Right cardiac atrium (tissue), 5 donors: ENCODE data around the gene ANXA2. TPM values are rescaled to one million over a fixed set of nuclear protein-coding genes. Genes with fewer than 3 reads are reported as not detected.
"Not testable (repeated sequence)": the region's sequence is repeated elsewhere in the genome, so short reads cannot be mapped to it uniquely, and the experiment has no call there.

ENCODE experiments used
- ATAC-seq, 2 donors: fragments of 200-7000 bp; cut with Tn5 transposase; one replicate each; pipeline versions ENCODE4 v1.8.0 to v1.9.1; 2020; ENCODE audit warnings: moderate library complexity in 2 of 2, mild to moderate bottlenecking in 1 of 2
- DNase-seq, 3 donors: peaks; one replicate each; pipeline ENCODE4 v3.0.0-alpha.2; 2020
- H3K27ac ChIP-seq: one replicate; pipeline ENCODE4 v1.5.1; 2013; ENCODE audit warnings: mild to moderate bottlenecking, low read length, control low read depth, moderate library complexity
- H3K27me3 ChIP-seq: one replicate; pipeline ENCODE4 v1.6.1; 2013; ENCODE audit not compliant: control insufficient read depth, insufficient read depth
- H3K4me1 ChIP-seq: one replicate; pipeline ENCODE4 v1.6.1; 2013; ENCODE audit warnings: low read length; ENCODE audit not compliant: control insufficient read depth, insufficient read depth
- H3K4me3 ChIP-seq: one replicate; pipeline ENCODE4 v1.5.1; 2013; ENCODE audit warnings: low read length, control low read depth
- H3K9me3 ChIP-seq: one replicate; pipeline ENCODE4 v1.6.1; 2013; ENCODE audit warnings: low read length; ENCODE audit not compliant: control insufficient read depth
- WGBS: extraction: QIAGEN DNeasy Blood & Tissue Kit; methylation state at CpG from one replicate; pipeline ENCODE4 v1.1.7; 2013; 5-methylcytosine and 5-hydroxymethylcytosine counted together
- intact Hi-C, 4 donors: fragments of 100-400 bp; cut with DNase I; formaldehyde crosslinking; loops; one replicate each; pipeline versions ENCODE4 v1.11.0 to v1.14.0; 2022 to 2023
- polyA plus RNA-seq: library from polyadenylated mRNA; stranded (reverse); fragments of 200-250 nt; gene quantifications from one replicate; pipeline ENCODE4 v1.2.3, GENCODE V29; 2013
- total RNA-seq, 4 donors: library from RNA; stranded (reverse); fragmentation: NEBNext Ultra II Directional; extraction: Animal tissue kit (Norgen Biotek cat#: 25700); gene quantifications; one replicate each; pipeline ENCODE4 v1.2.1, GENCODE V29; 2021
- donor health status: healthy with polysubstance abuse.
- donor health status: DM: no; HTN: yes; CAD: no.
- donor health status: DM: no; HTN: no; CAD: no.
- donor health status: DM: no; HTN: yes; CAD: no; lungs with severe emphysema.
- donor health status: DM: yes; HTN: yes; CAD: no.

ANXA2 gene
- total and polyA plus RNA-seq, 5 donors = 126 to 293 (median 240) TPM

- Histone ChIP-seq H3K27me3 (no peaks in the 10 kb centered on the region), H3K4me1 (no peaks in the 10 kb centered on the region), H3K27ac (no peak overlapping the region), H3K4me3 (no peak overlapping the region), H3K9me3 (no peaks in the 10 kb centered on the region)
- ATAC-seq = no peak
- no peak for DNase-seq
- intact Hi-C loops = no loop called here
- 80% methylated on average over 9 of the region's 9 CpGs for WGBS
These were observed 57.4 kb downstream of the ANXA2 start for GRCh38 chr15:60340207-60340921.

- WGBS = 72% methylated on average over 9 of the region's 9 CpGs
- intact Hi-C loops = no loop called here
- ATAC-seq = no peak
These were observed 58.5 kb downstream of the ANXA2 start for GRCh38 chr15:60339236-60339635.

GRCh38 chr15:60338810-60339209 is 59.0 kb downstream of the ANXA2 start:
- Histone ChIP-seq H3K27ac (no peak overlapping the region), H3K9me3 (no peaks in the 10 kb centered on the region), H3K4me1 (no peaks in the 10 kb centered on the region), H3K4me3 (no peak overlapping the region), H3K27me3 (no peaks in the 10 kb centered on the region)
- intact Hi-C loops = no loop called here
- ATAC-seq (no peak), DNase-seq (no peak)
- WGBS = 77% methylated on average over 3 of the region's 3 CpGs

More at GRCh38 chr15:60339236-60339635, 58.5 kb downstream of the ANXA2 start:
- H3K27me3 ChIP-seq = no peaks in the 10 kb centered on the region
- H3K4me3 ChIP-seq = no peak overlapping the region
- H3K4me1 ChIP-seq = no peaks in the 10 kb centered on the region
- no peak for DNase-seq
- H3K9me3 ChIP-seq = no peaks in the 10 kb centered on the region
- no peak overlapping the region for H3K27ac ChIP-seq

GRCh38 chr15:60337076-60337475 is 60.7 kb downstream of the ANXA2 start:
- Histone ChIP-seq H3K4me3 (no peak overlapping the region), H3K4me1 (no peaks in the 10 kb centered on the region), H3K27ac (no peak overlapping the region), H3K27me3 (no peaks in the 10 kb centered on the region), H3K9me3 (no peaks in the 10 kb centered on the region)
- ATAC-seq (no peak), DNase-seq (no peak)
- WGBS = 83% methylated on average over 4 of the region's 4 CpGs
- intact Hi-C loops = no loop called here

GRCh38 chr15:60335296-60335695 is 62.5 kb downstream of the ANXA2 start:
- WGBS = 70% methylated on average over 4 of the region's 4 CpGs
- H3K9me3 ChIP-seq, intact Hi-C loops, H3K4me1 ChIP-seq, ATAC-seq, H3K27ac ChIP-seq, DNase-seq, H3K4me3 ChIP-seq, H3K27me3 ChIP-seq: not testable (repeated sequence)

GRCh38 chr15:60328852-60329443 is 68.8 kb downstream of the ANXA2 start:
- DNase-seq = no peak
- no peaks in the 10 kb centered on the region for H3K9me3 ChIP-seq
- no peak overlapping the region for H3K27ac ChIP-seq
- 15% methylated on average over 7 of the region's 7 CpGs for WGBS
- H3K4me3 ChIP-seq = no peak overlapping the region
- peak in 1 of 2 donors; percentile 42 for ATAC-seq
- H3K4me1 ChIP-seq = no peaks in the 10 kb centered on the region
- H3K27me3 ChIP-seq = no peaks in the 10 kb centered on the region
- intact Hi-C loops = loop anchor here in 2 of 4 donors (10.0 kb wide), 2 partner anchors 594 to 604 kb away; no protein-coding TSS in a partner anchor

- H3K4me3 ChIP-seq = no peak overlapping the region
- no peak for DNase-seq
- 16% methylated on average over 5 of the region's 5 CpGs for WGBS
- H3K27ac ChIP-seq = no peak overlapping the region
- ATAC-seq = no peak
- no peaks in the 10 kb centered on the region for H3K9me3 ChIP-seq
- H3K27me3 ChIP-seq = no peaks in the 10 kb centered on the region
- intact Hi-C loops = loop anchor here in 2 of 4 donors (10.0 kb wide), 2 partner anchors 592 to 602 kb away; no protein-coding TSS in a partner anchor
- no peaks in the 10 kb centered on the region for H3K4me1 ChIP-seq
These were observed 70.7 kb downstream of the ANXA2 start for GRCh38 chr15:60326824-60327654.

GRCh38 chr15:60326343-60326742 is 71.4 kb downstream of the ANXA2 start:
- intact Hi-C loops = loop anchor here in 2 of 4 donors (10.0 kb wide), 2 partner anchors 592 to 602 kb away; no protein-coding TSS in a partner anchor
- no peaks in the 10 kb centered on the region for H3K27me3 ChIP-seq

GRCh38 chr15:60325905-60326304 is 71.9 kb downstream of the ANXA2 start:
- Histone ChIP-seq H3K27me3 (no peaks in the 10 kb centered on the region), H3K9me3 (no peaks in the 10 kb centered on the region), H3K4me3 (no peak overlapping the region), H3K4me1 (no peaks in the 10 kb centered on the region), H3K27ac (no peak overlapping the region)
- intact Hi-C loops = loop anchor here in 2 of 4 donors (10.0 kb wide), 2 partner anchors 591 to 601 kb away; no protein-coding TSS in a partner anchor
- DNase-seq (no peak), ATAC-seq (no peak)
- 67% methylated on average over 6 of the region's 6 CpGs for WGBS

More at GRCh38 chr15:60326343-60326742, 71.4 kb downstream of the ANXA2 start:
- 34% methylated on average over 6 of the region's 6 CpGs for WGBS
- no peak for DNase-seq
- ATAC-seq = no peak
- H3K4me3 ChIP-seq = no peak overlapping the region
- H3K4me1 ChIP-seq = no peaks in the 10 kb centered on the region
- no peak overlapping the region for H3K27ac ChIP-seq
- H3K9me3 ChIP-seq = no peaks in the 10 kb centered on the region

- no peak overlapping the region for H3K4me3 ChIP-seq
- 56% methylated on average over 10 of the region's 10 CpGs for WGBS
- no peaks in the 10 kb centered on the region for H3K9me3 ChIP-seq
- H3K27me3 ChIP-seq = no peaks in the 10 kb centered on the region
- H3K4me1 ChIP-seq = no peaks in the 10 kb centered on the region
- no peak overlapping the region for H3K27ac ChIP-seq
- intact Hi-C loops = loop anchor here in 2 of 4 donors (10.0 kb wide), 2 partner anchors 590 to 600 kb away; no protein-coding TSS in a partner anchor
- DNase-seq (no peak), ATAC-seq (no peak)
These were observed 72.9 kb downstream of the ANXA2 start for GRCh38 chr15:60324706-60325438.
